CD4-positive, alpha-beta T cell treated with Interleukin-1 beta for 1 hour (primary cell): ENCODE data around the gene PDGFB.
"Not testable (repeated sequence)": the region's sequence is repeated elsewhere in the genome, so short reads cannot be mapped to it uniquely, and the experiment has no call there.

ENCODE experiments used
- DNase-seq, 2 donors: peaks; one replicate each; pipeline ENCODE4 v3.0.0-alpha.2; 2020 to 2022

Gene PDGFB

GRCh38 chr22:39223091-39223710 is 21.6 kb downstream of the PDGFB start:
- peak in 1 of 2 donors; percentile 19 for DNase-seq

DNA sequence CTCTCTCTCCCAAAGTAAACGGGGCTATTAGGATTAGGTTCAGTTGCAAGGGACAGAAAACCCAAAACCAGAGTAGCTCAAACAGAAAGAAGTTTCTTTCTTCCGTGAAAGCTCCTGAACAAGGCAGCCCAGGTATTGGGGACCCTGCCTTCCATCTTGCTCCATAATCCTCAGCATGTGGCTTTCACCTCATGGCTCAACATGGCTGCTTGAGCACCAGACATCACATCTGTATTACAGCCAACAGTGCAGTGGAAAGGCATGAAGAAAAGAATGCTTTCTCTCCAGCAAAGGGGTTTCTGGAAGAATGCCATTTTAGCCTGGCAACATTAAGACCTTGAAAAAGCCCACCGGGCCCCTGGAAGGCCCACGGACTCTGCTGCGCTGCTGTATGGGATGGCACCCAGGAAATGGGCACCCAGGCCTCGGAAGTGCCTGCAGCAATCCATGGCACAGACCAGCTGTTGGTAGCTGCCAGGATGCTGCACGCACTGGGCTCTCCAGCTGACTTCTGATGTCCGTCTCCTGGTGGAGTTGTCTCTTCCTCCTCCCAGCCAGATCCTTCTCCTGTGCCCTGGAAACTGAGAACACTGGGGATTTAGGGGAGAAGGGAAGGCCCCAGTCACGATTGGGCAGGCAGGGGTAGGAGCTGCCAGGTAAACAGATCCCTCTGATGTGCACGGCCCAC is 22.6 kb downstream of the PDGFB start:
- no peak for DNase-seq

GRCh38 chr22:39220890-39221850 is 23.6 kb downstream of the PDGFB start:
- DNase-seq, result no peak

DNA sequence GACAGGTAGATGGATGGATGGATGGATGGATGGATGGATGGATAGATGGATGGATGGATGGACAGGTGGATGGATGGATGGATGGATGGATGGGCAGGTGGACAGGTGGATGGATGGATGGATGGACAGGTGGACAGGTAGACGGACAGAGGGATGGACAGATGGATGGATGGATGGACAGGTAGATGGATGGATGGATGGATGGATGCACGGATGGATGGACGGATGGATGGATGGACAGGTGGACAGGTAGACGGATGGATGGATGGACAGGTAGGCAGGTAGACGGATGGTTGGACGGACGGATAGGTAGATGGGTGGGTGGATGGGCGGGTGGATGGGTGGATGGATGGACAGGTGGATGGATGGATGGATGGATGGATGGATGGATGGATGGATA is 24.3 kb downstream of the PDGFB start:
- DNase-seq, result no peak

DNA sequence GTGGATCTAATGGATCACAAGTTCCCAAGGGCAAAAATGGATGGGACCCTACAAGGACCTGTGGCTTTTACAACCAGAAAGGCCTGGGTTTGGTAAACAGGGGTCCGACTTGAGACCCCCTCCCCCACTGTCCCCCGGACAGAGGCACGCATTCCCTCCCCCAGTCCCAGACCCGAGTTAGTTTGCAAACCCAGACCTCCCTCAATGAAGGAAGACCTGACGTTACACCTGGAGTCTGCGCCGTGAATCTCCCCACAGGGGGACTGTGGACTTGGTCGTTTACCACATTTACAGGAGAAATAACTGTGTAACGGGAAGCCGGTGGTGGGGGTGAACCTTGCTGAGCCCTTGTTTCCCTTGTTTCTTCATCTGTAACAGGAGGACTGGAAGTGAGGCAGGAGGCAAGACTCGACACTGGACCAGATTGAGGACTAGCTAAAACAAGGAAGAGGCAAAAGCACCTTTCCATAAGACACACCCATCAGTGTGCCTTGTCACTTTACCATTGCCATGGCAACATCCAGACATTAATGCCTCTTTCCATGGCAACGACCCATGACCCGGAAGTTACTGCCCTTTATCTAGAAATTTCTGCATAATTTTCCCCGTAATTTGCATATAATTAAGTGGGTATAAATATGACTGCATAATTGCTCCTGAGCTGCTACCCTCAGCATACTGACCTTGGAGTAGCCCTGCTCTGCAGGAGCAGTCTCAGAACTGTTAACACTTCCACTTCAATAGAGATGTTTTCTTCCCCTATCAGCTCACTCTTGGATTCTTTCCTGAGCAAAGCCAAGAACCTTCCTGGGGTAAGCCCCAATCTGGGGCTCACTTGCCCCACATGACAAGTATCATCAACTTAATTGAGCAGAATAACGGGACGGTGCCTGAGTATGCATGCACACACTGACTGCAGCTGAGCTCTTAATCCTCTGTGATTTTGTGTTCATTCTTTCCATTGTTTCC is 25.4 kb downstream of the PDGFB start:
- DNase-seq, result no peak

DNA sequence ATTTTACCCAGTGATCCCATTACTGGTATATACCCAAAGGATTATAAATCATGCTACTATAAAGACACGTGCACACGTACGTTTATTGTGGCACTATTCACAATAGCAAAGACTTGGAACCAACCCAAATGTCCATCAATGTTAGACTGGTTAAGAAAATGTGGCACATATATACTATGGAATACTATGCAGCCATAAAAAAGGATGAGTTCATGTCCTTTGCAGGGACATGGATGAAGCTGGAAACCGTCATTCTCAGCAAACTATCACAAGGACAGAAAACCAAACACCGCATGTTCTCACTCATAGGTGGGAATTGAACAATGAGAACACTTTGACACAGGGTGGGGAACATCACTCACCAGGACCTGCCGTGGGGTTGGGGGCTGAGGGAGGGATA is 26.4 kb downstream of the PDGFB start:
- not testable (repeated sequence) for DNase-seq

DNA sequence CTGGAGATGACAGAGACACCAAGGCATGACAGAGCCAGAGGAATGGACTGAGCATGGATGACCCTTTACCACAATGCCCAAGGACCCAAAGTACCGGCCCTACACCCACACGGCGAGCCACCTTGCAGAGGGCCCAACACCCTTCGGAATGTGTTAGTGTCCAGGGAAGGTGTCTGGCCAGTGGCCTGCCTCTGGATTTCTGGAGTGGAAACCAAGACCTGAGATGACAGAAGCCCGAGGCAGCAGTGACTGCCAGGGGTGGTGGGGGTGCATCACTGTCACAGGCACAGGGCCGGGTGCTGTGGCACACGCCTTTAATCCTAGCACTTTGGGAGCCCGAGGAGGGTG is 28.7 kb downstream of the PDGFB start:
- no peak for DNase-seq

DNA sequence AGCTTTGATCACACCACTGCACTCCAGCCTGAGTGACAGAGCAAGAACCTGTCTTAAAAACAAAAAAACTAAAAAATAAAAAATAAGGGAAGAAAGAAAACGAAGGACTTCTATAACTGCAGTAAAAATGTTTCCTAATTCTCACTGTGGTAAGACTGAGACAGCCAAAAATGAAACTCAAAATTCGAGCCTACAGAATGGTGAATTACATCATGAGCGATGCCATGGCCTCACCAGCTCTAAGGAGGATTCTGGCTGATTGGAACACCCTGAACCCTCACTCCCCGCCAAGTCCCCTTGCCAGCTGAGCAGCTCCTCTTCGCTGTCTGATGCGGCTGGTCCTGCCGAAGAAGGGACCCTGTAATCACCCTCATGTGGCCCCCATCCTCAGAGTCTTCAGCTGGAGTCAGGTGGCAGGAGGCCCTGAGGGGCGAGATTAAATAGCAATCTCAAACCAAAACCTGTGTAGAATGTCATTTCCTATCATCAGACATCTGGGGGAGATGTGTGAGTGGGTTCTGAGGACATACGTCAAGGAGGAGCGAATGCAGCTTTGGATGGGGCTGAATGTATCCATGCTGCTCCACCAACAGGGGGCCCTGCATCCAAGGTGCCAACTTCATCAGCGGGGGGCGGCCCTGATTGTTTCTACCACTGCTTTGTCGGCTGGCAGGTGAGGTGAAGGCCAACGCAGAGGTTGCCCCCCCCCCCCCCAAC is 29.2 kb downstream of the PDGFB start:
- DNase-seq, result peak; percentile 32 to 44

- no peak for DNase-seq
These were observed 29.7 kb downstream of the PDGFB start for GRCh38 chr22:39215070-39215396.

- DNase-seq, result no peak
These were observed 30.3 kb downstream of the PDGFB start for GRCh38 chr22:39214383-39215069.

DNA sequence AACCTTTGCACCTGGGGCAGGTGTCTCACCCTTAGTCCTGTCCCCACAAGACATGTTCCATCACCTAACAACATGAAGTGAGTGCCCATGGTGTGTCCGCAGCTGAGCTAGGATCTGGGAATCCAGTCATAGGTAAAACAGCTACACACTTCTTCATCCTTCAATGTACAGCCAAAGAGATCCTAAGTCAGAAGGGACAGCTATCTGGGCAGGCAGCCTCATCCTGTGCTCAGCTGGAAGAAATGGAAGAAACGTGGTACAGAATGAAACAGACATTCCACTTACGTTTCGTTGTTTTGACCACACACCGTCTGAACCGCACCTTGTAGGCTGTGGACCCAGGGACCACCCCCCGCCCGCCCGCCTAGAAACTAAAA is 30.8 kb downstream of the PDGFB start:
- no peak for DNase-seq

GRCh38 chr22:39212721-39213376 is 31.9 kb downstream of the PDGFB start:
- no peak for DNase-seq

- no peak for DNase-seq
These were observed 35.0 kb downstream of the PDGFB start for GRCh38 chr22:39209756-39210155.

DNA sequence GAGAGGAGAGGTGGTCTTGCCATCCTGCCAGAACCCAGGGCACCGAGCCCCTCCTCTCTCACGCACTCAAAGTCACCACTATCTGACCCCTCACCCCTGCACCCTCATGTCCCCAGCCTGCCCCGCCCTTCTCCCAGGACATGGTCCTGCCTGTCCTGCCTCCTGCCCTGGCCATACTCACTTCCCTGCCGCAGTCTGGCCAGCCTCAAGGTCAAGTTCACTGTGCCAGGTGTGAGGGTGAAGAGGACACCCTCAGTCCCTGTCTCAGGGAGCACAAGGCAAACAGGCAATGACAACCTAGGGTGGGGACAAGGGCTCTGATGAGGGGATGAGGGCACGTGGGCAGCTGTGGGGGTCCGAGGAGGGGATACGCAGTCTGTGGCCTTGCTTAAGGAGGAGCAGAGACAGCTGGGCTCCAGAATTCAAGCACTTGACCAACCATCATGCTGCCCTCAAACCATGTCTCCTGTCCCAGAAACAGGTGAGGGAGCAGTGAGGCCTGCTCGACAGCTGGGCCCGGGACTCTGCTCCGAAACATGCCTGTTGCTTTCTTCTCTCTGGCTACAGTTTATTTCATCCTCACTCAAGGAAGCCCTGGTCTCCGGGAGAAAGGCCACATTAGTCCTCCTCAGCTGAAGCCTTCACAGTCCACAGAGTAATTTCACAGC is 36.6 kb downstream of the PDGFB start:
- DNase-seq, result no peak

- no peak for DNase-seq
These were observed 37.4 kb downstream of the PDGFB start for GRCh38 chr22:39207141-39208012.

GRCh38 chr22:39206491-39206890 is 38.3 kb downstream of the PDGFB start:
- DNase-seq, result no peak

GRCh38 chr22:39205344-39206021 is 39.3 kb downstream of the PDGFB start:
- DNase-seq, result peak; percentile 59

DNA sequence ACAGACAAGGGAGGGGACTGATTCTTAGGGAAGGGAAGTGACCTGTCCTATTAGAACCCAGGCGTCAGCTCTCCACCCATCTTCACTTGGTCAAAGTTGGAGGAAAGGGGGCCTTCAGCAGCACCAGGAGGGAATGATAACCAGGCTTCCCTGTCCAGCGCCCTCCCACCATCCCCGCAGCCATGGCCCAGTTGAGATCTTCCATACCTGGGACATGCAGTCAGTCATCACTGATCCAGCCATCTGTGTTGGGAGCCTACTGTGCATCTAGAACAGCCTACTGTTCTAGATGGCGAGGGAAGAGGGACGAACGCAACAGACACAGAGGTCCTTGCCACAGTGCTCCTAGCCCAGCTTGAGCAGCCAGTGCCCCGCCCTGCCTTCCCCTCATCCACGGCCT is 40.6 kb downstream of the PDGFB start:
- DNase-seq, result no peak

GRCh38 chr22:39197578-39197977 is 47.2 kb downstream of the PDGFB start:
- DNase-seq, result no peak
